GM10266 (cell line): ENCODE data around the gene SLC25A24.

ENCODE experiments used
- DNase-seq: peaks from one replicate; pipeline ENCODE4 v3.0.0; 2012; ENCODE audit errors: extremely low spot score
- CTCF ChIP-seq: IDR thresholded peaks from 2 replicates; pipeline ENCODE4 v1.5.1; 2012; ENCODE audit warnings: mild to moderate bottlenecking, low read depth; ENCODE audit not compliant: control insufficient read depth, insufficient read depth; ENCODE audit errors: missing control alignments

Gene SLC25A24

DNA sequence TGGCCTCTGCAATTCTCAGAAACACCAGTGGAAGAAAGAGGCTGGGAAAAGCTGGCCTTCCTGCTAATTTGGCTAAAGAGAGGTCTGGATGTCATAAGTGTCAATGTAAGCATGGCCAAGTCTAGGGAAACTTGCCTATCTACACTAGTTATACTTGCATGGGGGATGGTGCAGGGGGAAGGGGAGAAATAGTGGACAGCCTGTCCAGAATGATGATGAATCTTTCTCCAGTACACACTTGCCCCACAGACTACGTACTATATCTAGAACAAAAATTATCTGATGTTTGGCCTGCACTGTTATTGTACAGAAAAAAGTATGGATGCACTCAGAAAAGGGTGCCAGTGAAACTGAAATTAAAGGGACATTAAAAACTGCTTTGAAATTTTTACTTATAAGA is 114.5 kb downstream of the SLC25A24 start:
- no peak for TF ChIP-seq CTCF
- no peak for DNase-seq

DNA sequence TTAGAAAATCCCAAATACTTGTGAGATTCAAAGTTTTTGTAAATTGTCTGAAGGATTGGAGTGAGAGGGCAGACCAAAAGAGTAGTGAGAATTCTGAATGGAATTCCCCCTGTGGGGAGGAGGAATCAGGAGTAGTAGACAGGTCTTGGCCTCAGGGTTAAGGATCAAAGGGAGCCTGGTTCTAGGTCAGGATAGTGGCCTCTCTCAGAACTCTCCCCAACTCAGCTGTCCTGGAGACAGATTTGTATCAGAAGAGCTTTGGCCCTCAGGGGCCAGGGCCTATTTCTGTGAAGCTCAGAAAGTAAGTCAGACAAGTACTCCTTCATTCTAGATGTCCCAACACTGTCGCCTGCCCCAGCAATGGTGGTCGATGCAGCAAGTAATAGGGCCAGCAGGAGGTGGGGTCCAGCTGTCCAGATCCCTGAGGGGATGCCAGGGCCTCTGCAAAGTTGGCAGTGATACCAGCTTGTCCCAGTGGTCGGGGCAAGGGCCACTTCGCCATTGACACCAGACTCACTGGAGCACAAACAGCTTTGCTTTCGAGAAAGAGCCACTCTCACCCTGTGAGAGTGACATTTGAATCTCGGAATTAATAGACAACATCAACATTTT is 115.2 kb downstream of the SLC25A24 start:
- no peak for DNase-seq
- TF ChIP-seq CTCF: no peak
